MM.1S (cell line): ENCODE results near the gene CDCA8.

Experiments
- DNase-seq: peaks from one replicate; pipeline ENCODE4 v3.0.0-alpha.2; 2015
- H2AFZ ChIP-seq: fragments of 300-600 bp; sonication (generic); 2 replicates; pipeline ENCODE4 v1.6.0; 2016; ENCODE audit warnings: antibody characterized with exemption, low read length
- H3F3A ChIP-seq: fragments of 300-600 bp; sonication (generic); 2 replicates; pipeline ENCODE4 v1.6.1; 2016; ENCODE audit warnings: mild to moderate bottlenecking, antibody characterized with exemption, low read length, moderate library complexity, mixed read lengths; ENCODE audit not compliant: insufficient read depth
- H3K27ac ChIP-seq: fragments of 300-600 bp; sonication (generic); 2 replicates; pipeline ENCODE4 v1.5.1; 2016; ENCODE audit warnings: mild to moderate bottlenecking, low read length
- H3K27me3 ChIP-seq: fragments of 300-600 bp; sonication (generic); replicated peaks from 2 replicates; pipeline ENCODE4 v1.6.0; 2016; ENCODE audit warnings: low read length; ENCODE audit not compliant: insufficient read depth
- H3K36me3 ChIP-seq: fragments of 300-600 bp; sonication (generic); replicated peaks from 2 replicates; pipeline ENCODE4 v1.6.1; 2016; ENCODE audit warnings: mild to moderate bottlenecking, low read length, mixed read lengths; ENCODE audit not compliant: insufficient read depth
- H3K4me1 ChIP-seq: fragments of 300-600 bp; sonication (generic); 2 replicates; pipeline ENCODE4 v1.6.1; 2016; ENCODE audit warnings: low read length, mixed read lengths
- H3K4me2 ChIP-seq: fragments of 300-600 bp; sonication (generic); 2 replicates; pipeline ENCODE4 v1.6.0; 2016; ENCODE audit warnings: low read depth, low read length
- H3K4me3 ChIP-seq: fragments of 300-600 bp; sonication (generic); 2 replicates; pipeline ENCODE4 v1.5.1; 2016; ENCODE audit warnings: low read length, mixed read lengths
- H3K79me2 ChIP-seq: fragments of 300-600 bp; sonication (generic); 2 replicates; pipeline ENCODE4 v1.6.1; 2016; ENCODE audit warnings: mixed run types, low read length, mixed read lengths
- H3K9ac ChIP-seq: fragments of 300-600 bp; sonication (generic); 2 replicates; pipeline ENCODE4 v1.6.1; 2016; ENCODE audit warnings: low read length, mixed read lengths
- H3K9me2 ChIP-seq: fragments of 300-600 bp; sonication (generic); replicated peaks from 2 replicates; pipeline ENCODE4 v1.6.1; 2016; ENCODE audit warnings: mild to moderate bottlenecking, low read length, mixed read lengths; ENCODE audit not compliant: insufficient read depth
- H3K9me3 ChIP-seq: fragments of 300-600 bp; sonication (generic); replicated peaks from 2 replicates; pipeline ENCODE4 v1.6.1; 2016; ENCODE audit warnings: mild to moderate bottlenecking, low read length, mixed read lengths; ENCODE audit not compliant: insufficient read depth
- H4K20me1 ChIP-seq: fragments of 300-600 bp; sonication (generic); 2 replicates; pipeline ENCODE4 v1.6.1; 2016; ENCODE audit warnings: mild to moderate bottlenecking, low read length, moderate library complexity, mixed read lengths; ENCODE audit not compliant: insufficient read depth
- EZH2 ChIP-seq: fragments of 300-600 bp; sonication (generic); optimal IDR thresholded peaks from 2 replicates; pipeline ENCODE3; 2017; ENCODE audit warnings: low read depth, mild to moderate bottlenecking, antibody characterized with exemption, low read length, mixed read lengths
- EZH2phosphoT487 ChIP-seq: fragments of 300-600 bp; sonication (generic); IDR thresholded peaks from 2 replicates; pipeline ENCODE4 v1.6.1; 2018; ENCODE audit warnings: antibody characterized with exemption, low read length
- TF ChIP-seq, protein P1 (sequence below): fragments of 300-600 bp; sonication (generic); IDR thresholded peaks from 2 replicates; pipeline ENCODE4 v1.5.1; 2016; ENCODE audit warnings: antibody characterized with exemption, low read length, mixed read lengths

The CDCA8 gene

DNA sequence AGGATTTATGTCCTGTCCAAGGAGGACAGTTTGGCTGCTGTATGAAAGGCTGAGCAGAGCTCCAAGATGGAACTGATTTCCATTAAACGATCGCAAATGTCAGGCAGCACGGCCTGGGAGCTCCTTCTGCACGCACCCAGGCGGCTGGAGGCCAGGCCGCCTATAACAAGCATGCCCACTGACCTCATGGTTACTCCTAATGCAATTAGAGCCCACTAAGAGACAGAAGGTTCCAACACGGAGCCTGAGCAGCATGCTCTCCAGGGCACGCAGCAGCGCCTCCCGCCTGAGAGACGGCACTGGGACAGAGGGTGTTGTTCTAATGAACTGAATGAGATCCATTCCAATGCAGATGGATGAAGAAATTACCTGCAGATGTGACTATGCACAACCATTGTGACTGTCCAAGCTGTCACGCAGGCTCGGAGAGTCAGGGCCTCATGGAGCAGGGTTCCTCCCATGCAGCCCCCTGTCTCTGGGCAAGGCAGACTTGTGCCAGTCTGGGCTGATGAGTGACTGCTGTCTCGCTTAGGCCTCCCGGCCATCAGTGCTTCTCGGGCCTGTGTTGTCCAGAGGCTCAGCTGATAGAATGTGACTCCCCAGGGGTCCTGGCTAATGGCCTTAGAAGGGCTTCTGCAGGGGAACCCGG lies 25.2 kb upstream of the CDCA8 start:
- H3F3A ChIP-seq, result no peaks in the 10 kb centered on the region
- H3K36me3 ChIP-seq, result no peaks in the 10 kb centered on the region
- H3K4me2 ChIP-seq, result no peak overlapping the region
- H3K9ac ChIP-seq, result no peak overlapping the region
- no peak overlapping the region for H3K27ac ChIP-seq
- H3K9me2 ChIP-seq, result no peaks in the 10 kb centered on the region
- no peaks in the 10 kb centered on the region for H3K9me3 ChIP-seq
- H3K4me3 ChIP-seq, result no peak overlapping the region
- DNase-seq, result no peak
- no peak overlapping the region for H2AFZ ChIP-seq
- no peak for TF ChIP-seq EZH2
- H3K79me2 ChIP-seq, result no peaks in the 10 kb centered on the region
- H3K4me1 ChIP-seq, result no peaks in the 10 kb centered on the region
- H4K20me1 ChIP-seq, result no peaks in the 10 kb centered on the region
- no peaks in the 10 kb centered on the region for H3K27me3 ChIP-seq

DNA sequence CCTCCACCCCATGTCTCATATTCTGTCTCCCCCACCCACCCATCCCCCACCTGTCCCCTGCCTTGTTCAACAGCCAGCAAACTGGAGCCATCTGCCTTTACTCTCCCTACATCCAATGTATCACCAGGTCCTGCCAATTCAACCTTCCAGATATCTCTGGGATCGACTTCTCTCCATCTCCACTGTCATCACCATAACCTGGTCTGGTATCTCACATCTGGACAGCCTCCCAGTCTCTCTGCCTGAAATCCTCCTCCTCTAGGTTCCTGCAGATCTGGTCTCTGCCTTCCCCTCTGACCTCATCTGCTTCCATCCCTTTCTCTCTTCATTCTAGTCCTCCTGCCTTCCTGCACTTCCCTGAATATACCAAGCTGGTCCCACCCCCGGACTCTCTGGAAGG lies 22.2 kb upstream of the CDCA8 start:
- H3K27ac ChIP-seq, result no peak overlapping the region
- no peak overlapping the region for H3K9ac ChIP-seq
- H3F3A ChIP-seq, result no peaks in the 10 kb centered on the region
- peaks cover 11% of the 10 kb centered on the region for H3K4me1 ChIP-seq
- TF ChIP-seq, protein P1, sequence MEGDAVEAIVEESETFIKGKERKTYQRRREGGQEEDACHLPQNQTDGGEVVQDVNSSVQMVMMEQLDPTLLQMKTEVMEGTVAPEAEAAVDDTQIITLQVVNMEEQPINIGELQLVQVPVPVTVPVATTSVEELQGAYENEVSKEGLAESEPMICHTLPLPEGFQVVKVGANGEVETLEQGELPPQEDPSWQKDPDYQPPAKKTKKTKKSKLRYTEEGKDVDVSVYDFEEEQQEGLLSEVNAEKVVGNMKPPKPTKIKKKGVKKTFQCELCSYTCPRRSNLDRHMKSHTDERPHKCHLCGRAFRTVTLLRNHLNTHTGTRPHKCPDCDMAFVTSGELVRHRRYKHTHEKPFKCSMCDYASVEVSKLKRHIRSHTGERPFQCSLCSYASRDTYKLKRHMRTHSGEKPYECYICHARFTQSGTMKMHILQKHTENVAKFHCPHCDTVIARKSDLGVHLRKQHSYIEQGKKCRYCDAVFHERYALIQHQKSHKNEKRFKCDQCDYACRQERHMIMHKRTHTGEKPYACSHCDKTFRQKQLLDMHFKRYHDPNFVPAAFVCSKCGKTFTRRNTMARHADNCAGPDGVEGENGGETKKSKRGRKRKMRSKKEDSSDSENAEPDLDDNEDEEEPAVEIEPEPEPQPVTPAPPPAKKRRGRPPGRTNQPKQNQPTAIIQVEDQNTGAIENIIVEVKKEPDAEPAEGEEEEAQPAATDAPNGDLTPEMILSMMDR, result no peak
- no peak for TF ChIP-seq EZH2
- no peak for TF ChIP-seq EZH2phosphoT487
- no peaks in the 10 kb centered on the region for H3K9me3 ChIP-seq
- H3K9me2 ChIP-seq, result no peaks in the 10 kb centered on the region
- H4K20me1 ChIP-seq, result no peaks in the 10 kb centered on the region
- H3K36me3 ChIP-seq, result no peaks in the 10 kb centered on the region
- H2AFZ ChIP-seq, result no peak overlapping the region
- H3K4me2 ChIP-seq, result no peak overlapping the region
- no peaks in the 10 kb centered on the region for H3K27me3 ChIP-seq
- H3K79me2 ChIP-seq, result no peaks in the 10 kb centered on the region
- no peak overlapping the region for H3K4me3 ChIP-seq
- no peak for DNase-seq

DNA sequence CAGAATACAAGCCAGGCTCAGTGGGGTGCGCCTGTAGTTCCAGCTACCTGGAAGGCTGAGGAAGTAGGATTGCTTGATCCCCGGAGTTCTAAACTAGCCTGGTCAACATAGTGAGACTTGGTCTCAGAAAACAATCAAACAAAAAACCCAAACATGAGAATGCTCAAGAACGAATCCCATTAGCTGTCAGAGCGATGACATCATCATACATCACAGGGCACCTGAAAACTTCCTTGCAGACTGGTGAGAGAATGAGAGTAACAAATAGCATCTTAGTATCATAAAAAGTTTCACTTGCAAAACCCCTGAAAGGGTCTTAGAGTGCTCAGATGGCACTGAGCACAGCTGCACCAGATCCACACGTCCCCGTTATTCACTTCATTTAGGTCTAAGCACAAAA lies 21.1 kb upstream of the CDCA8 start:
- no peak overlapping the region for H3K27ac ChIP-seq
- no peak overlapping the region for H3K4me2 ChIP-seq
- H3K4me1 ChIP-seq, result peaks cover 21% of the 10 kb centered on the region
- no peak for DNase-seq
- no peaks in the 10 kb centered on the region for H3K9me2 ChIP-seq
- no peaks in the 10 kb centered on the region for H3K36me3 ChIP-seq
- no peaks in the 10 kb centered on the region for H4K20me1 ChIP-seq
- H3K79me2 ChIP-seq, result no peaks in the 10 kb centered on the region
- H2AFZ ChIP-seq, result no peak overlapping the region
- TF ChIP-seq, protein P1, result no peak
- TF ChIP-seq EZH2, result no peak
- TF ChIP-seq EZH2phosphoT487, result no peak
- H3K27me3 ChIP-seq, result no peaks in the 10 kb centered on the region
- no peak overlapping the region for H3K4me3 ChIP-seq
- H3K9ac ChIP-seq, result no peak overlapping the region
- H3F3A ChIP-seq, result peaks cover 9% of the 10 kb centered on the region
- H3K9me3 ChIP-seq, result no peaks in the 10 kb centered on the region

DNA sequence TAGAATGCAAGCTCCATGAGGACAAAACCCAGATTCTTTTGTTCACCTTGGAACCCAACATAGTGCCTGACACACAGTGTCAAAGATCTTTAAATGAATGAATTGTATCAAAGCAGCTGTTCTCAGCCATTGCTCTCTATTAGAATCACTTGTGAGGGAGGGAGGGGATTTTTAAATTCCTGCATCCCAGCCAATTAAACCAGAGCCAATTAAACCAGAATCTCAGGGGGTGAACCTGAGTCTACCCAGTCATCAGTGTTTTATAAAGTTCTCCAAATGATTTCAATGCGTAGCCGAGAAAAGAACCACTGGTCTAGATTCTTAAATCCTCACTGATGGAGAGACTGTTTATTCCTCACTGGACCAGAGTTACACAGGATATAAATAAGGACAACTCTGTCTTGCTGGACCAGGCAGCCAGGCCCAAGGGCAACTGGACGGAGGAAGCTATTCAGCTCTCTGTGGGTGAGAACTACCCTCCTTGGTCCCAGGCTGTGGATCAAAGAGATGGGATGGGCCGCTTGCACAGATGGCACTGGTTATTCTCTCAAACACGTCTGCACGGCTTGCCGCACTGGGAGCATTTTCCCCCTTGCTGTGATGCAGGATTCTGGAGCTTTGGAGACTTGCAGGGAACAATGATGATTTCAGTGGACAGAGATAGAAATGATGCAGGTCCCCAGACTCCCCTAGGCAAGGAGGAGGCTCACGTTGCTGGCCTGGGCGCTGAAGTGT lies 20.0 kb upstream of the CDCA8 start:
- Histone ChIP-seq H3K27ac (no peak overlapping the region), H2AFZ (no peak overlapping the region), H3K4me3 (no peak overlapping the region), H3K9ac (no peak overlapping the region), H3K9me3 (no peaks in the 10 kb centered on the region), H3K9me2 (no peaks in the 10 kb centered on the region), H3K27me3 (no peaks in the 10 kb centered on the region), H3K4me1 (peaks cover 31% of the 10 kb centered on the region), H4K20me1 (no peaks in the 10 kb centered on the region), H3K79me2 (no peaks in the 10 kb centered on the region), H3F3A (peaks cover 20% of the 10 kb centered on the region), H3K36me3 (no peaks in the 10 kb centered on the region), H3K4me2 (no peak overlapping the region)
- TF ChIP-seq EZH2phosphoT487 (no peak), EZH2 (no peak)
- TF ChIP-seq, protein P1, result no peak
- DNase-seq, result no peak
